Lung (tissue), 12 donors: ENCODE measurements around the gene SIRT6. TPM values are rescaled to one million over a fixed set of nuclear protein-coding genes. Genes with fewer than 3 reads are reported as not detected.
"Not testable (repeated sequence)": the region's sequence is repeated elsewhere in the genome, so short reads cannot be mapped to it uniquely, and the experiment has no call there.

Experiments used
- ATAC-seq: fragments of 200-7000 bp; cut with Tn5 transposase; one replicate; pipeline ENCODE4 v1.9.1; 2020; ENCODE audit warnings: moderate number of reproducible peaks; ENCODE audit not compliant: insufficient read depth, low FRiP score
- DNase-seq, 3 donors: peaks; one replicate each; pipeline ENCODE4 v3.0.0-alpha.2; 2013 to 2017
- H3K27ac ChIP-seq, 2 donors: one replicate each; pipeline ENCODE4 v1.5.1; 2013; ENCODE audit warnings: mild to moderate bottlenecking in 2 of 2, moderate library complexity in 2 of 2, control low read depth in 1 of 2, inconsistent platforms in 1 of 2, low read depth in 1 of 2, low read length in 1 of 2
- H3K27me3 ChIP-seq, 3 donors: one replicate each; pipeline ENCODE4 v1.5.1; 2013; ENCODE audit warnings: low read length in 2 of 3; ENCODE audit not compliant: control insufficient read depth in 3 of 3, insufficient read depth in 3 of 3
- H3K36me3 ChIP-seq, 4 donors: one replicate each; pipeline ENCODE4 v1.5.1; 2013; ENCODE audit warnings: low read length in 4 of 4, mild to moderate bottlenecking in 1 of 4, moderate library complexity in 1 of 4; ENCODE audit not compliant: control insufficient read depth in 4 of 4, insufficient read depth in 4 of 4
- H3K4me1 ChIP-seq, 5 donors: one replicate each; pipeline ENCODE4 v1.5.1; 2013; ENCODE audit warnings: low read length in 5 of 5, mild to moderate bottlenecking in 2 of 5, moderate library complexity in 1 of 5; ENCODE audit not compliant: control insufficient read depth in 5 of 5, insufficient read depth in 5 of 5
- H3K4me3 ChIP-seq: one replicate; pipeline ENCODE4 v1.5.1; 2013; ENCODE audit warnings: mild to moderate bottlenecking, control low read depth, moderate library complexity
- H3K9ac ChIP-seq, 2 donors: one replicate each; pipeline ENCODE4 v1.5.1; 2013; ENCODE audit warnings: low read length in 2 of 2, control low read depth in 1 of 2; ENCODE audit not compliant: insufficient read depth in 1 of 2
- H3K9me3 ChIP-seq, 4 donors: one replicate each; pipeline ENCODE4 v1.5.1; 2013; ENCODE audit warnings: low read length in 3 of 4, mild to moderate bottlenecking in 1 of 4, moderate library complexity in 1 of 4; ENCODE audit not compliant: control insufficient read depth in 4 of 4, insufficient read depth in 3 of 4
- WGBS, 2 donors: extraction: QIAGEN DNeasy Blood & Tissue Kit; methylation state at CpG; one replicate each; pipeline ENCODE4 v1.1.7; 2013; 5-methylcytosine and 5-hydroxymethylcytosine counted together
- polyA plus RNA-seq, 2 donors: library from polyadenylated mRNA; stranded (reverse); fragments of 200-250 nt; gene quantifications; one replicate each; pipeline ENCODE4 v1.2.1, GENCODE V29; 2013
- total RNA-seq, 2 donors: library from RNA; depleted of rRNA in 1 of 2; stranded (reverse); fragments of >200 nt in 1 of 2; gene quantifications; one replicate each; pipeline ENCODE4 v1.2.1, GENCODE V29; 2014 to 2021
- TF ChIP-seq, protein P1 (sequence below): IDR thresholded peaks from 2 replicates; pipeline ENCODE4 v1.5.1; 2012; ENCODE audit warnings: mild to moderate bottlenecking; ENCODE audit errors: control extremely low read depth, extremely low read depth
- donor health status: control.
- donor health status: control.
- donor health status: Bipolar disorder and iron deficiency.
- donor health status: healthy.
- donor health status: DM: yes; HTN: yes; CAD: no.

The SIRT6 gene
- total and polyA plus RNA-seq, 4 donors = 10.2 to 36.5 (median 29.2) TPM

DNA sequence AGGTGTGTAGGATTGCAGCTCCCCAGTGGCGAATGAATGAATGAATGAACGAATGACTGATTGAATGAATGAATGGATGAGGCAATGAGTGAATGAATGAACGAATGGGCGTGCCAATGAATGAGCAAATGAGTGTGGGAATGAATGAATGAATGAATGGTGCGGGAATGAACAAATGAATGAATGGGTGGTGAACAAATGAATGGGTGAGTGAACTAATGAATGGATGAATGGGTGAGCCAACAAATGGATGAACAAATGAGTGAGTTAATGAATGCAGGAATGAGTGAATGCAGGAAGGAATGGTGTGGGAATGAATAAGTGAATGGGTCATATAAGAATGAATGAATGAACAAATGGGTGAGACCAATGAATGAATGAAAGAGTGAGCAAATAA lies 14.9 kb upstream of the SIRT6 start:
- no peak overlapping the region for H3K4me3 ChIP-seq
- no peak overlapping the region for H3K9ac ChIP-seq
- no peak for DNase-seq
- H3K36me3 ChIP-seq = no peaks in the 10 kb centered on the region
- peaks cover 0 to 2% (median 0%) of the 10 kb centered on the region in 4 donors for H3K9me3 ChIP-seq
- ATAC-seq = no peak
- 84 to 85% methylated on average over 5 of the region's 5 CpGs for WGBS, 2 donors
- H3K27ac ChIP-seq = no peak overlapping the region
- peaks cover 0 to 2% (median 0%) of the 10 kb centered on the region in 5 donors for H3K4me1 ChIP-seq
- peaks cover 14 to 29% (median 16%) of the 10 kb centered on the region in 3 donors for H3K27me3 ChIP-seq
- TF ChIP-seq, protein P1, sequence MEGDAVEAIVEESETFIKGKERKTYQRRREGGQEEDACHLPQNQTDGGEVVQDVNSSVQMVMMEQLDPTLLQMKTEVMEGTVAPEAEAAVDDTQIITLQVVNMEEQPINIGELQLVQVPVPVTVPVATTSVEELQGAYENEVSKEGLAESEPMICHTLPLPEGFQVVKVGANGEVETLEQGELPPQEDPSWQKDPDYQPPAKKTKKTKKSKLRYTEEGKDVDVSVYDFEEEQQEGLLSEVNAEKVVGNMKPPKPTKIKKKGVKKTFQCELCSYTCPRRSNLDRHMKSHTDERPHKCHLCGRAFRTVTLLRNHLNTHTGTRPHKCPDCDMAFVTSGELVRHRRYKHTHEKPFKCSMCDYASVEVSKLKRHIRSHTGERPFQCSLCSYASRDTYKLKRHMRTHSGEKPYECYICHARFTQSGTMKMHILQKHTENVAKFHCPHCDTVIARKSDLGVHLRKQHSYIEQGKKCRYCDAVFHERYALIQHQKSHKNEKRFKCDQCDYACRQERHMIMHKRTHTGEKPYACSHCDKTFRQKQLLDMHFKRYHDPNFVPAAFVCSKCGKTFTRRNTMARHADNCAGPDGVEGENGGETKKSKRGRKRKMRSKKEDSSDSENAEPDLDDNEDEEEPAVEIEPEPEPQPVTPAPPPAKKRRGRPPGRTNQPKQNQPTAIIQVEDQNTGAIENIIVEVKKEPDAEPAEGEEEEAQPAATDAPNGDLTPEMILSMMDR = no peak

DNA sequence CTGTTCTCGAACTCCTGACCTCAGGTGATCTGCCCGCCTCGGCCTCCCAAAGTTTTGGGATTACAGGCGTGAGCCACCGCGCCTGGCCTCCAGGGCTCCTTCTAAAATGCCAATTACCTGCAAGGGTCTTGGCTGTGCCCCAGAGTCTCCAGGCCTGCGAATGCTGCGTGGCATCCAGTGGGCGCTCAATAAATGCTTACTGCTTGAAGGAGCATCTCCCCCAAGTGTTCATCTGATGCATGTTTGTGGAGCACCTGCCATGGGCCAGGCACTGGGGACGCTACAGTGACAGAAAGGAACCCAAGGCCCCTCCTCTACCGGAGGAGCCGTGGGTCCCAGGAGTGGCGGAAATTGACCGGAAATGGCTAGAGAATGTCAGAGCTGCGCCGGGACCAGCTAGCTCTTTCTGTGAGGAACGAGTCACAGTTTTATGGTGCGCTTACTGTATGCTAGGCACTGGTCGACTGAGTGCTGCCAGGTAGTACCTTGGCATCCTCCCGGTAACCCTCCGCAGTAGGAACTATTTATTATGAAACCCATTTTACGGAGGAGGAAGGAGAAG lies 14.3 kb upstream of the SIRT6 start:
- TF ChIP-seq, protein P1 = no peak
- peaks cover 14 to 29% (median 16%) of the 10 kb centered on the region in 3 donors for H3K27me3 ChIP-seq

DNA sequence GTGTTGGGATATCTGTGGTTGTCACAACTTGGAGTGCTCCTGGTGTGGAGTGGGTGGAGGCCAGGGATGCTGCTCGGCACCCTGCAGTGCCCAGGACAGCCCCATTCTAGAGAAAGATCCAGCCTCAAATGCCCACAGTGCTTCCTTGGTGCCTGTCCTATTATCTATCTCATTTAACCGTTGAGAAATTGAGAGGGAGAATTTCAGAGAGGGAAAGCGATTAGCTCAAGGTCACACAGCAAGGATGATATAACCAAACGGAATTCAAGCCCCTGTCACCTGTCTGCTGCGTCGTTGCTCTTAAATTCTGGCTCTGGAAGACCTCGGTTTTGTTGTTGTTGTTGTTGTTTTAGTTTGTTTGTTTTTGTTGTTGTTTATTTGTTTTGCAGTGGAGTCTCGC lies 13.6 kb upstream of the SIRT6 start:
- TF ChIP-seq, protein P1 = no peak
- WGBS, 2 donors = 78 to 85% methylated on average over 8 of the region's 8 CpGs
- Histone ChIP-seq H3K9ac (no peak overlapping the region), H3K27me3 (peaks cover 14 to 25% (median 16%) of the 10 kb centered on the region in 3 donors), H3K36me3 (no peaks in the 10 kb centered on the region), H3K9me3 (peaks cover 0 to 2% (median 0%) of the 10 kb centered on the region in 4 donors), H3K4me3 (no peak overlapping the region), H3K27ac (no peak overlapping the region), H3K4me1 (peaks cover 0 to 2% (median 0%) of the 10 kb centered on the region in 5 donors)
- ATAC-seq (no peak), DNase-seq (no peak)

More for the DNA sequence above, 14.3 kb upstream of the SIRT6 start:
- Histone ChIP-seq H3K9me3 (peaks cover 0 to 2% (median 0%) of the 10 kb centered on the region in 4 donors), H3K4me1 (peaks cover 0 to 2% (median 0%) of the 10 kb centered on the region in 5 donors), H3K9ac (no peak overlapping the region), H3K36me3 (no peaks in the 10 kb centered on the region), H3K27ac (no peak overlapping the region), H3K4me3 (no peak overlapping the region)
- 79 to 82% methylated on average over 22 of the region's 22 CpGs for WGBS, 2 donors
- DNase-seq = no peak
- no peak for ATAC-seq

DNA sequence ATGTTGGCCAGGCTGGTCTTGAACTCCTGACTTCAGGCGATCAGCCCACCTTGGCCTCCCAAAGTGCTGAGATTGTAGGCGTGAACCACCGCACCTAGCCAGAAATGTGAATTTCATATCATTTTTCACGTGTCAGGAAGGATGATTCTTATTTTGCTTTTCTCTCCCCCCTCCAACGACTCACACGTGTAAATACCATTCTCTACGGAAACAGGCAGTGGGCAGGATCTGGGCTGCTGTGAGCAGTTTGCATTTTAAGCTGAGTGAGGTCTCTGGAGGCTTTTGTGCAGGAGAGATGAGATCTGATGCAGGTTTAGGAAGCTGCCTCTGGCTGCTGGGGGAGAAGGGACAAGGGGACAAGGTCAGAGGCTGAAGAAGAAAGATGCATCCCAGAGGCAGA lies 12.0 kb upstream of the SIRT6 start:
- H3K4me3 ChIP-seq = no peak overlapping the region
- peaks cover 14 to 23% (median 16%) of the 10 kb centered on the region in 3 donors for H3K27me3 ChIP-seq
- H3K9me3 ChIP-seq = peaks cover 0 to 4% (median 0%) of the 10 kb centered on the region in 4 donors
- DNase-seq (no peak), ATAC-seq (no peak)
- TF ChIP-seq, protein P1 = no peak
- WGBS, 2 donors = 51 to 54% methylated on average over 7 of the region's 7 CpGs
- no peak overlapping the region for H3K9ac ChIP-seq
- no peaks in the 10 kb centered on the region for H3K36me3 ChIP-seq
- H3K4me1 ChIP-seq = peaks cover 0 to 2% (median 0%) of the 10 kb centered on the region in 5 donors
- no peak overlapping the region for H3K27ac ChIP-seq

DNA sequence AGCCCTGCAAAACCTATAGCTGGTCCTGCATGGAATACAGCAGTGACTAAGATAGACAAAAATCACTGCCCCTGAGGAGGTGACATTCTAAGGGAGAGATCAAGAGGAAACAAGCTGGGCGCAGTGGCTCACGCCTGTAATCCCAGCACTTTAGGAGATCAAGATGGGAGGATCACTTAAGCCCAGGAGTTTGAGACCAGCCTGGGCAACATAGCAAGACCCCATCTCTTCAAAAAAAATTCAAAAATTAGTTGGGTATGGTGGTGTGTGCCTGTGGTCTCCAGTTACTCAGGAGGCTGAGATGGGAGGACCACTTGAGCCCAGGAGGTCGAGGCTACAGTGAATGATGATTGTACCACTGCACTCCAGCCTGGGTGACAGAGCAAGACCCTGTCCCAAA lies 10.2 kb upstream of the SIRT6 start:
- H3K4me1 ChIP-seq, ATAC-seq, H3K27ac ChIP-seq, H3K36me3 ChIP-seq, H3K4me3 ChIP-seq, DNase-seq, H3K9me3 ChIP-seq, H3K9ac ChIP-seq: not testable (repeated sequence)
- WGBS, 2 donors = 91 to 94% methylated on average over 3 of the region's 3 CpGs
- peaks cover 4 to 13% (median 10%) of the 10 kb centered on the region in 3 donors for H3K27me3 ChIP-seq
